Stomach (tissue), 9 donors: ENCODE measurements around the gene GRK4. TPM values are rescaled to one million over a fixed set of nuclear protein-coding genes. Genes with fewer than 3 reads are reported as not detected.

Source experiments
- DNase-seq, 2 donors: peaks; one replicate each; pipeline versions ENCODE4 v3.0.0 to v3.0.0-alpha.2; 2013 to 2019
- H3K27ac ChIP-seq, 5 donors: fragments of 200-600 bp in 4 of 5; sonication (generic) in 4 of 5; one replicate each; pipeline ENCODE4 v1.5.1; 2013 to 2019; ENCODE audit warnings: mild to moderate bottlenecking in 1 of 5, moderate library complexity in 1 of 5
- H3K27me3 ChIP-seq, 3 donors: fragments of 200-600 bp; sonication (generic); one replicate each; pipeline ENCODE4 v1.5.1; 2017 to 2019; ENCODE audit warnings: mixed run types in 1 of 3
- H3K36me3 ChIP-seq, 4 donors: fragments of 200-600 bp; sonication (generic); 1 replicate in 3 of 4; 2 replicates in 1 of 4; pipeline ENCODE4 v1.5.1; 2016 to 2019
- H3K4me1 ChIP-seq, 4 donors: fragments of 200-600 bp; sonication (generic); one replicate each; pipeline ENCODE4 v1.5.1; 2016 to 2019
- H3K4me3 ChIP-seq, 4 donors: fragments of 200-600 bp; sonication (generic) in 3 of 4; one replicate each; pipeline ENCODE4 v1.5.1; 2016 to 2019; ENCODE audit warnings: mild to moderate bottlenecking in 1 of 4
- H3K9me3 ChIP-seq, 4 donors: fragments of 200-600 bp; sonication (generic); one replicate each; pipeline ENCODE4 v1.5.1; 2016 to 2019
- CTCF ChIP-seq, 7 experiments: fragments of 450-650 bp in 4 of 7; fragments of 200-600 bp in 3 of 7; sonication (generic) in 3 of 7; IDR thresholded peaks; one replicate each; pipeline ENCODE4 v1.5.1; 2016 to 2019; ENCODE audit warnings: antibody characterized with exemption in 7 of 7, control low read depth in 2 of 7, mild to moderate bottlenecking in 1 of 7
- EP300 ChIP-seq: sonication (generic); formaldehyde crosslinking; IDR thresholded peaks from one replicate; pipeline ENCODE4 v1.6.1; 2017; ENCODE audit warnings: antibody characterized with exemption
- POLR2A ChIP-seq, 4 donors: fragments of 450-650 bp; IDR thresholded peaks; one replicate each; pipeline ENCODE4 v1.6.1; 2016; ENCODE audit warnings: antibody characterized with exemption in 4 of 4, control low read depth in 2 of 4, mild to moderate bottlenecking in 1 of 4, moderate library complexity in 1 of 4
- POLR2AphosphoS5 ChIP-seq, 3 donors: sonication (generic); formaldehyde crosslinking; IDR thresholded peaks; one replicate each; pipeline ENCODE4 v1.6.1; 2016; ENCODE audit warnings: antibody characterized with exemption in 3 of 3
- WGBS, 5 donors: extraction: QIAGEN DNeasy Blood & Tissue Kit in 3 of 5; methylation state at CpG; one replicate each; pipeline versions ENCODE4 v1.1.5 to v1.1.7; 2013 to 2018; 5-methylcytosine and 5-hydroxymethylcytosine counted together
- intact Hi-C: fragments of 100-400 bp; cut with DNase I; formaldehyde crosslinking; loops from one replicate; pipeline ENCODE4 v1.15.1; 2023; ENCODE audit warnings: low total_unique reads
- polyA plus RNA-seq, 3 donors: library from polyadenylated mRNA; stranded (reverse); fragments of 200-250 nt; gene quantifications; one replicate each; pipeline ENCODE4 v1.2.3, GENCODE V29; 2013
- total RNA-seq, 5 donors: library from RNA; depleted of rRNA; stranded (reverse); fragments of >200 nt; gene quantifications; one replicate each; pipeline versions ENCODE4 v1.1.0 to v1.2.3, GENCODE V29; 2014 to 2016
- donor health status: healthy with polysubstance abuse.
- donor health status: Bipolar disorder and iron deficiency.
- donor health status: healthy.

Gene GRK4
- total and polyA plus RNA-seq, 8 donors: 0.58 to 11.9 (median 5.1) TPM

- Histone ChIP-seq H3K27ac (no peak overlapping the region), H3K9me3 (no peaks in the 10 kb centered on the region)
Measured at GRCh38 chr4:2991243-2991642, 27.9 kb downstream of the GRK4 start.

GRCh38 chr4:2994917-2995316, 31.5 kb downstream of the GRK4 start:
- WGBS, 5 donors: 97 to 99% (median 98%) methylated on average over 4 of the region's 4 CpGs
- Histone ChIP-seq H3K4me3 (no peak overlapping the region), H3K4me1 (no peaks in the 10 kb centered on the region), H3K36me3 (no peaks in the 10 kb centered on the region), H3K27ac (no peak overlapping the region), H3K27me3 (no peaks in the 10 kb centered on the region), H3K9me3 (no peaks in the 10 kb centered on the region)
- no peak for TF ChIP-seq CTCF (IDR thresholded peaks at IDR 0.05)
- no peak for TF ChIP-seq EP300
- no peak for DNase-seq
- intact Hi-C loops: no loop called here

More at GRCh38 chr4:2991243-2991642, 27.9 kb downstream of the GRK4 start:
- intact Hi-C loops: no loop called here
- WGBS, 5 donors: 82 to 95% (median 90%) methylated on average over 4 of the region's 4 CpGs
- Histone ChIP-seq H3K36me3 (no peaks in the 10 kb centered on the region), H3K27me3 (no peaks in the 10 kb centered on the region), H3K4me1 (no peaks in the 10 kb centered on the region), H3K4me3 (no peak overlapping the region)
- TF ChIP-seq POLR2A (IDR thresholded peaks at IDR 0.05) (no peak), EP300 (no peak)
- DNase-seq: no peak

- DNase-seq: no peak
- no peaks in the 10 kb centered on the region for H3K9me3 ChIP-seq
- H3K36me3 ChIP-seq: no peaks in the 10 kb centered on the region
- TF ChIP-seq POLR2AphosphoS5 (IDR thresholded peaks at IDR 0.05) (no peak), EP300 (no peak), POLR2A (IDR thresholded peaks at IDR 0.05) (no peak), CTCF (IDR thresholded peaks at IDR 0.05) (no peak)
- H3K27ac ChIP-seq: no peak overlapping the region
- no peaks in the 10 kb centered on the region for H3K27me3 ChIP-seq
- H3K4me1 ChIP-seq: no peaks in the 10 kb centered on the region
- intact Hi-C loops: no loop called here
- 53 to 76% (median 62%) methylated on average over 4 of the region's 4 CpGs for WGBS, 5 donors
- no peak overlapping the region for H3K4me3 ChIP-seq
Measured at GRCh38 chr4:2995546-2996265, 32.3 kb downstream of the GRK4 start.

- no peak overlapping the region for H3K27ac ChIP-seq
- WGBS, 5 donors: 91 to 97% (median 95%) methylated on average over 4 of the region's 4 CpGs
Measured at GRCh38 chr4:2996415-2996814, 33.0 kb downstream of the GRK4 start.

GRCh38 chr4:3007724-3008123, 44.4 kb downstream of the GRK4 start:
- no peaks in the 10 kb centered on the region for H3K27me3 ChIP-seq
- no peak for DNase-seq
- no peaks in the 10 kb centered on the region for H3K36me3 ChIP-seq
- WGBS, 5 donors: 93 to 99% (median 96%) methylated on average over 2 of the region's 2 CpGs
- TF ChIP-seq POLR2AphosphoS5 (IDR thresholded peaks at IDR 0.05) (no peak), EP300 (no peak), CTCF (IDR thresholded peaks at IDR 0.05) (no peak)
- intact Hi-C loops: no loop called here
- peaks cover 10 to 18% (median 16%) of the 10 kb centered on the region in 4 donors for H3K4me1 ChIP-seq
- H3K4me3 ChIP-seq: no peak overlapping the region
- H3K27ac ChIP-seq: no peak overlapping the region
- H3K9me3 ChIP-seq: no peaks in the 10 kb centered on the region

More at GRCh38 chr4:2996415-2996814, 33.0 kb downstream of the GRK4 start:
- H3K36me3 ChIP-seq: no peaks in the 10 kb centered on the region
- no peak for DNase-seq
- no peak for TF ChIP-seq POLR2A (IDR thresholded peaks at IDR 0.05)
- H3K4me1 ChIP-seq: no peaks in the 10 kb centered on the region
- H3K9me3 ChIP-seq: no peaks in the 10 kb centered on the region
- H3K27me3 ChIP-seq: no peaks in the 10 kb centered on the region
- no peak overlapping the region for H3K4me3 ChIP-seq
- intact Hi-C loops: no loop called here
